Hippocampal formation (tissue), 2 donors: Measurements from ENCODE around the gene MAFF.
A peak's percentile ranks its signal among the peaks of the same experiment; 100 is the strongest.
"Not testable (repeated sequence)": the region's sequence is repeated elsewhere in the genome, so short reads cannot be mapped to it uniquely, and the experiment has no call there.

Experiments
- DNase-seq, 2 donors: peaks; one replicate each; lab custom pipeline; 2025; lab: John Stamatoyannopoulos, UW

MAFF gene

DNA sequence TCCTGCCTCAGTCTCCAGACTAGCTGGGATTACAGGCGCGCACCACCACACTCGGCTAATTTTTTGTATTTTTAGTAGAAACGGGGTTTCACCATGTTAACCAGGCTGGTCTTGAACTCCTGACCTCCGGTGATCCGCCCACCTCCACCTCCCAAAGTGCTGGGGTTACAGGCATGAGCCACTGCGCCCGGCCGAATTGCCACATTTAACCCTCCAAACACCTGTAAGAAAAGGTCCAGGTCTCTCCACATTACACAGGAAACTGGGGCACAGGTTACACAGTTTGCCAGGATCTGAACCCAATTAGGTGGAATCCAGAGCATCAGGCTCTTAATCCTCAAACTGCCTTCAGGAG lies 24.2 kb upstream of the MAFF start:
- not testable (repeated sequence) for DNase-seq

DNA sequence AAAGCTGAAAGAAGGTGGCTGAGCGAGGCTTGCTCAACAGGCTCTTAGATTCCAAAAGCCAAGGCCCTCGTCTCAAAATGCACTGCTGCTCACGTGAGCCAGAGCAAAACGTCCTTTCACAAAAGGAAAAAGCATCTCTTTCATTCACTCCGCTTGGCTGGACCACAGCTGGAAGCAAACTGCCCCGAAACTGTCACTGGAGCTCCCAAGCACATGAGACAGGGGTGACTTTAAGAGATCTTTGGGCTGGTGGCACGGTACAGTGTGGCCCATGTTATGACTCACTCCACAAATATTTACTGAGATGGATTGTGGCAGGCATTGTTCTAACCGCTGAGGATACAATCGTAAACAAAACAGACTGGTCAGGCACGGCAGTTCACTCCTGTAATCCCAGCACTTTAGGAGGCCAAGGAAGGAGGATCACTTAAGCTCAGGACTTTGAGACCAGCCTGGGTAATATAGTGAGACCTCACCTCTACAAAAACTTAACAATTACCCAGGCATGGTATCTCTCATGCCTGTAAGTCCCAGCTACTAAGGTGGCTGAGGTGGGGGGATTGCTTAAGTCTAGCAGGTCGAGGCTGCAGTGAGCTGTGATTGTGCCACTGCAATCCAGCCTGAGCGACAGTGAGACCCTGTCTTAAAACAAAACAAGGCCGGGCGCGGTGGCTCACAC lies 23.7 kb upstream of the MAFF start:
- peak; percentile 13 to 38 for DNase-seq

DNA sequence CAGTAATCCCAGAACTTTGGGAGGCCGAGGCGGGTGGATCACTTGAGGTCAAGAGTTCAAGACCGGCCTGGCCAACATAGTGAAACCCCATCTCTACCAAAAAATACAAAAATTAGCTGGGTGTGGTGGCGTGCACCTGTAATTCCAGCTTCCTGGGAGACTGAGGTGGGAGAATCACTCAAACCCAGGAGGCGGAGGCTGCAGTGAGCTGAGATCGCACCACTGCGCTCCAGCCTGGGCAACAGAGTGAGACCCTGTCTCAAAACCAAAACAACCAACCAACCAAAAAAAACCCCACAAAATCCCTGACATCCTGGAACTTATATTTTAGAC lies 23.2 kb upstream of the MAFF start:
- DNase-seq: not testable (repeated sequence)

DNA sequence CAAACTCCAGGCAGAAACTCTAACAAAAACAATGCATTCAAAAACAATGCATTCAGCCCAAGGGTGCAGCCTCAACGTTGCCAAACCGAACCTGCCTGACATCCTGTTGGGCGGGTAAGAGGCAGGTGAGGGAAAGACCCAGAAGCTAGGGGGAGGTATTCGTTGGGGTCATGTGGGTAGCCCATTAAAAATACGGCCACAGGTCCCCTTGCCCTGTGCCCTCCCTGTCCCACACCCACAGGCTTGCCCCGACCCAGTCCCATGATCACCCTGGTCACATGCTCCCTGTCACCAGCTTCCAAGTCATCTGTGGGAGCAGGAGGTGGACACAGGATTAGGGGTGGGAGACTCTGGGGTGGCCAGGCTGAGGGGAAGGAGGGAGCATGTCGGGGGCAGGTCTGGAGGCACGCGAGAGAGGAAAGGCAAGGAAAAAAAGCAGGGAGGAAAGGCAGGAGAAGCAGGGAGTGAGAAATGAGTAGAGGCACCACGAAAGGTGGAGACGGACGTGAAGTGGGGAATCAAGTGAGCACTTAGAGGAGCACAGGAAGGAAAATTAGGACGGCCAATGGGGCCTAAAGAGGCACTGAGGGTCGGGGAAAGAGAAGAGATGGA lies 20.8 kb upstream of the MAFF start:
- DNase-seq: peak in 1 of 2 donors; percentile 60

DNA sequence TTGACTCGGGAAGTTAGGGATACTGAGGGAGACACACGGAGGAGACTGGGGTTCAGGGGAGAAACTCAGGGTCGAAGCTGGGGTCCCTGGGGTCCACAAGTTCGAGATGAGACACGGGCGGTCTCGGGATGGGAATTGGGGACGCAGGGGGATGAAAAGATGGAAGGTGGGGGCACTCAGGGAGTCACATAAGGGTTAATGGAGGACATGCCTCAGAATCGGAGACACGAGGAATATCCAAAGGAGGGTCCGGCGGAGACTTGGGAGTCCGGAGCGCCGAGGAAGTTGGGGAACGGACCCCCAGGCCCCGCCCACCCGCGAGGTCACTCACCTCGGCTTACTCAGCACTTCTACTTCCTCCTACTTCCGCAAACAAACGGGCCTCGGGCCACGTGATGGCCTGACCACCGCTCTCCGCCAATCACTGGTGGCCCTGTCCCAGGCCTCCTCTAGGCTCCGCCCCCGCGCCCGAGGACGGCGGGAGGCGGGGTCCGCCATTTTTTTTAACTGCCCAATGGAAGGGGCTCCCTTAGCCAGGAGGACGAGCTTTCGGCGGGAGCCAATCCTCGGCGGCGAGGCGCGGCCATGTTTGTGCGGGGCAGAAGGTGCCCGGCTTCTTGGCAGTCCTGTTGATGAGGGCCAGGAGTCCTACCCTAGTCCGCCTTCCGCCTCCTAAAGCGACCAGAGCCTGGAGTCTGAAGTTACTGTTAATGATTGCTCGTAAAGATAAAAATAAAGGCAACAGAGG lies 20.2 kb upstream of the MAFF start, which contains the start of gene PLA2G6:
TSS of gene PLA2G6 (minus strand) at position 378 of the 748 bp plus-strand sequence. CDS start 12,404 bp downstream, outside the sequence.
- peak; percentile 98 to 99 for DNase-seq

DNA sequence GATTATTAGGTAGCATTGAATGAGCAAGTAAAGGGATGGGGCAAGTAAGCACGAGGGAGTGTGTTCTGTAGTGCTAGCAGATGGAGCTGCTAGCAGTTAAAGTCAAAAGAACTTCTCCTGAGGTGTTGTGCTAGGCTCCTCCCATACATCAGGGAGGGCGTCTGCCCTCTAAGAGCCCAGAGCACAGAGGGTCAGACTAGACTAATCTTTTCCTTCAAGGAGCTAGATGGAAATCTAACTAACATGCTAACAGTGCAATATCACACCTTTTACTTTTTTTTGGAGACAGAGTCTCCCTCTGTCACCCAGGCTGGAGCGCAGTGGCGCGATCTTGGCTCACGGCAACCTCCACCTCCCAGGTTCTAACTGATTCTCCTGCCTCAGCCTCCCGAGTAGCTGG lies 17.0 kb upstream of the MAFF start:
- no peak for DNase-seq

DNA sequence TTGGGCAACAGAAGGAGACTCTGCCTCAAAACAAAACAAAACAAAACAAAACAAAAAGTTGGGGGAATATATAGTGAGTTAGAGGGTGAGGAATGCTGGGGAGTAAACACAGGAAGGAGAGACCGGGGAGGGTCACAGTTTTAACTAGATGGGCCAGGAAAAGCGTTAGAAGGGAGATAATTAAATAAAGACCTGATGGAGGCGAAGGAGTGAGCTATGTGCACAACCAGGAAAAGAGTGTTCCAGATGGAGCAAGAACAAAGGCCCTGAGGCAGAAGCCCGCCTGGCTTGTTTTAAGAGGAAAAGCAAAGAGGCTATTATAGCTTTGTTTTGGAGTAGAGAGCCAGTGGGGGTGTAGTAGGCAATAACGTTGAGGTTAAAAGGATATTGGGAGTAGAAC lies 15.4 kb upstream of the MAFF start:
- DNase-seq: no peak

DNA sequence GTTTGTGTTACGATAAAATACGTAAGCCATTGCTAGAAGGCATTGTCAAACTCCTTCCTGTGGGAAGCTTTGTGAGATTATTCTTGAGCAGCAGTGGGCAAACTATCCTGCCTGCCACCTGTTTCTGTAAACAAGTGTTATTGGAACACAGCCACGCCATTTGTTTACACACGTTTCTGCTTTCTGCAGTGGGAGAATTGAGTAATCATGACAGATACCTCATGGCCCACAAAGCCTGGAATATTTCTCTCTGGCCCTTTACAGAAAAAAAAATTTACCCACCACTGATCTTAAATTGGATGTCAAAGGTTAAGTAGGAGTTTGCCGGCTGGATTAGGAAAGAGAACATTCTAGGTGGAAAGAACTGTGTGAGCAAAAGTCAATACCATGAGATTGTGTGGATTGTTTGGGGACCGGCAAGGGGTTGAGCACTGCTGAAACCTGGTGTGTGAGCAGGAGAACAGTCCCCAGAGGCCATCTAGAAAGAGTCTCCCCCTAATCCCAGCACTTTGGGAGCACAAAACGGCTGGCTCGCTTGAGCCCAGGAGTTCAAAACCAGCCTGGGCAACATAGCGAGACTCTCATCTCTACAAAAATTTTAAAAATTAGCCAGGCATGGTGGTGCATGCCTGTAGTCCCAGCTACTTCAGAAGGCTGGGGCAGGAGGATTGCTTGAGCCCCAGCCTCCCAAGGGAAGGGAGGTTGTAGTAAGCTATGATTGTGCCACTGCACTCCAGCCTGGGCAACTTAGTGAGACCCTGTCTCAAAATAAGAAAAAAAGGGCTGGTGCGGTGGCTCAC lies 14.2 kb upstream of the MAFF start:
- no peak for DNase-seq

DNA sequence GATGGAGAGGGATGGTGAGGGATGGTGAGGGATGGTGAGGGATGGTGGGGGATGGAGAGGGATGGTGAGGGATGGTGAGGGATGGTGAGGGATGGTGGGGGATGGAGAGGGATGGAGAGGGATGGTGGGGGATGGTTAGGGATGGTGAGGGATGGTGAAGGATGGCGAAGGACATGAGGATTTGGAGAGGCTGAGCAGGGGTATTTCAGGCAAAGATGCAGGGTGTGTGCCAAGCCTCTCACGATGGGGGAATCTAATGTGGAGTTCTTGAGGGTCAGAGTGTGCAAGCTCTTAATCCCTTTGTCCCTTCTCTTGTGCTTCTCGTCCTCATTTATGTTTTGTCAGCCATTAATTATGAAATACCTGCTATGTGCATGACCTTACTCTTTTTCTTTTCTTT lies 12.7 kb upstream of the MAFF start:
- no peak for DNase-seq

DNA sequence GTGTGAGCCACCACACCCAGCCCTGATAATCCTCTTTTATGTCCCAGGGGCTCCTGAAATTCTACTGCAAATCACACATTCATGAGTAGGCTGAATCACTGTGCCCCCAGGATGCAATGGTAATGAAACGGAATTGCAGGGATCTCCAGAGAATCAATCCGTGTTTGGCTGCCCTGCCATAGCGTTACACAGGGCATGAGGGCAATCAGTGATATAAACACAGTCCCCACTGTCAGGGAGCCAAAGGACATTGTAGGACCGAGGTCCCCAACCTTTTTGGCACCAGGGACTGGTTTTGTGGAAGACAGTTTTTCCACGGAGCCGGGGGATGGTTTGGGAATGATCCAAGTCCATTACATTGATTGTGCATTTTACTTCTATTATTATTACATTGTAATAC lies 11.2 kb upstream of the MAFF start:
- DNase-seq: no peak

DNA sequence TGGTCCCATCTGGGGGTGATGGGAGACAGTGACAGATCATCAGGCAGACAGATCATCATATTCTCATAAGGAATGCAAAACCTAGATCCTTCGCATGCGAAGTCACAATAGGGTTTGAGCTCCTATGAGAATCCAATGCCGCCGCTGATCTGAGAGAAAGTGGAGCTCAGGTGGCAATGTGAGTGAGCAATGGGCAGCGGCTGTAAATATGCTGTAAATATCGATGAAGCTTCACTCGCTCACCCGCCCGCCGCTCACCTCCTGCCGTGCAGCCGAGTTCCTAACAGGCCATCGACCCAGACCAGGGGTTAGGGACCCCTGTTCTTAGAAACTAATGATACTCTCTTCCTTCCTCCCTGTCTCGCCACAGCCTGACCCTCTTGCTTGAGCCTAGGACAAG lies 10.7 kb upstream of the MAFF start:
- DNase-seq: no peak

DNA sequence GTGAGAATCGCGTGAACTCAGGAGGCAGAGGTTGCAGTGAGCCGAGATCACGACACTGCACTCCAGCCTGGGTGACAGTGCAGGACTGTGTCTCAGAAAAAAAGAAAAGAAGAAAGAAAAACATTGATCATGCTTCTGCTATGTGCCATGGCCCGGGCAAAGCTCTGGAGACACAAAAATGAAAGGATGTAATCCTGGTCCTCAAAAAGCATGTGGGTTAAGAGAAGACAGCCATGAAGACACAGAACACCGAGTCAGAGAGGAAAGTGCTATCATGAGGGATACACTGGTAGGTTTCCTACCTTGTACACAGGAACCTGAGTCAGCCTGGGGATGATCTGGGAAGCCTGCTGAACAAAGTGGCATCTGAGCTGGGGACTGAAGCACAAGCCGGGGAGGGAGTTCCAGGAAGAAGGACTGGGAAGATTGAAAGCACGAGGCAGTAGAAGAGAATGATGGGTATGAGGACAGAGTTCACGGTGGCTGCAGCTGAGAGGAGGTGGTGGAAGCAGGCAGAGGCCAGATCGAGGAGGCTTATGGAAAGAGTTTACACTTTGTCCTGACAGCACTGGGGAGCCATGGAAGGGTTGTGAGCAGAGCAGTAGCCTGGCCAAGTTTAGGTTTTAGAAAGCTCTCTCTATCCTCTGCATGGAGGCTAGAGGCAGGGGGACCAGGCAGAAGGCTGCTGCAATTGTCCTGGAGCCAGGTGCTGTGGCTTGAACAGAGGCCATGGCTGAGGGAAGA lies 9.9 kb upstream of the MAFF start:
- DNase-seq: no peak

DNA sequence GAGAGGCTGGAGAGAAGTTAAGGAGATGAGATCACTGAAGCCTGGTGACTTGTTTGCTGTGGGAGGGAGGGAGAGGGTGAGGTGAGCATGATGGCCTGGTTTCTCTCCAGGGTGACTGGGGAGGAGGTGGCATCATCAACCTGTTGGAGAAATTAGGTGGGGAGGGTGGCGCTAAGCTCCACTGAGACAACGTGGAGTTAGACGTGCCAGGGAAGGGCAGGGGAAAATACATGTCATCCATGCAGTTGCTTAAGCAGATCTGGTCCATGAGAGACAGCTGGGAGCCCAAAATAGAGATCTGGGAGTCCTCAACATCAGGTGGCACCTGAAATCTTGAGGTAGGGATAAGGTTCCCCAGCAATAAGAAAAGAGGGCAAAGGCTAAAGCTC lies 9.3 kb upstream of the MAFF start:
- DNase-seq: no peak

DNA sequence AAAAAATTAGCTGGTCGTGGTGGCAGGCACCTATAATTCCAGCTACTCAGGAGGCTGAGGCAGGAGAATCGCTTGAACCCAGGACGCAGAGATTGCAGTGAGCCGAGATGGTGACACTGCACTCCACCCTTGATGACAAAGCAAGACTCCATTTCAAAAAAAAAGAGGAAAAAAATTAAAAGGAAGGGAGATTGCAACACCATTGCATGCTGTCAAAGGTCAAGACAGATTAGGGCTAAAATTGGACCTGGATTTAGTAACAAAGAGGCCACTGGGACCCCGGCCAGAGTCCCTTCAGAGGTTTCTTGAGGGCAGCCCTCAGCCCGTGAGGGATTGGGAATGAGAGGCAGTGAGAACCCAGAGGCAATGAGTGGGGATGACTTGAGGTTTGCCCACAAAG lies 8.2 kb upstream of the MAFF start:
- DNase-seq: no peak

DNA sequence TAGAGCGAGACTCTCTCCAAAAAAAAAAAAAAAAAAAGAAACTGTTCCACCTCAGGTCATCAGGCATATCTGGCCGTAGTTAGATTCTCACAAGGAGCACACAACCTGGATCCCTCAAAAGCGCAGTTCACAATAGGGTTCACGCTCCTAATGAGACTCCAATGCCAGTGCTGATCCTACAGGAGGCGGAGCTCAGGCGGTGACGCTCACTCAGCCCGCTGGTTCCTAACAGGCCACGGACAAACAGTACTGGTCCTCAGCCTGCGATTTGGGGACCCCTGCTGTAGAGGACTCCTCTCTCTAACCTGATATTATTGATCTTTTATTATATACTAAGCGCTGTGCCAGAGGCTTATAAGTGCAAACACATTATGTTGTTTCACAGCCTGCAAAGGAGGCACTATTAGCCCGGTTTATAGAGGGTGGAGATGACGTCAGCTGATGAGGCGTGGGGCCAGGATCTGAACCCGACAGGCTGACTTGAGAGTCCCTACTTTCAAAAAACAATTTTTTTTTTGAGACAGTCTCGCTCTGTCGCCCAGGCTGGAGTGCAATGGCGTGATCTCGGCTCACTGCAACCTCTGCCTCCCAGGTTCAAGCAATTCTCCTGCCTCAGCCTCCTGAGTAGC lies 4.9 kb upstream of the MAFF start:
- no peak for DNase-seq

DNA sequence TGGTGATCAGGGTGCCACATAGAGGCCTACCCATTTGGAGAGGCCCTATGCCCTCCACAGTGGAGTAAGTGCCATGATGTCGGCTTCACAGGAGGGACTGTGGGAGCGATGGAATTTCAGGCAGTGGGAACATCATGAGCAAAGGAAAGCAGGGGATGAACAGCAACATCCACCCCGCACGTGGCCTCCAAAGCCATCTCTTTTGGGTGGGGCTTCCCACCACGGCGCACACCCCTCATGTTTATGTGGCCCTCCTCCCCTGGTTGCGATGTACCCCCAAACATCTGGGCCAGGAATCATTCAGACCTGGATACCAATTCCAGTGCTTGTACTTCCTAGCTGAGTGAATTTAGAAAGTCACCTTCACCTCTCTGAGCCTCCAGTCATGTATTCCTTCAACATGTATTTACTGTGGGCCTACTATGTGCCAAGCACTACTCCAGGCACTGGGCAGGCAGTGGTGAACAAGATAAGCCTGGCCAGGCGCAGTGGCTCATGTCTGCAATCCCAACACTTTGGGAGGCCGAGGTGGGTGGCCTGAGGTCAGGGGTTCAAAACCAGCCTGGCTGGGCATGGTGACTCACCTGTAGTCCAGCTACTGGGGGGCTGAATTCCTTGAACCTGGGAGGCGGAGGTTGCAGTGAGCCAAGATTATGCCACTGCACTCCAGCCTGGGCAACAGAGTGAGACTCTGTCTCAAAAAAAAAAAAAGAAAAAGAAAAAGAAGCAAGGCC lies 1.8 kb upstream of the MAFF start:
- DNase-seq: no peak

DNA sequence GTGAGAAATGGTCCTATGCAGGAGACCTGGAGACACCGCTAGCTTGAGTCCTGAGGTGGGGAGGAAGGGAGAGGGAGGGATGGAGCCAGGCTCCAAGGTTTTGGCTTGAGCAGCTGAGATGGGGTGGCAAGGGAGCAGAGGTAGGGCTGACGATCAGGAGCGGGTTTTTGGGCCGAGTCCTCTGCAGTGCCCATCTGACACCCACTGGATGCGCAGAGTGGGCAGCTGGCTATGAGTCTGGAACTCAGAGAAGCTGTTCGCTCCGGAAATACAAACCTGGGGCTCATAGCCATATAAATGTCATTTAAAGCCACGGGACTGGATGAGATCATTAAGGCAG lies 453 bp upstream of the MAFF start:
- no peak for DNase-seq

DNA sequence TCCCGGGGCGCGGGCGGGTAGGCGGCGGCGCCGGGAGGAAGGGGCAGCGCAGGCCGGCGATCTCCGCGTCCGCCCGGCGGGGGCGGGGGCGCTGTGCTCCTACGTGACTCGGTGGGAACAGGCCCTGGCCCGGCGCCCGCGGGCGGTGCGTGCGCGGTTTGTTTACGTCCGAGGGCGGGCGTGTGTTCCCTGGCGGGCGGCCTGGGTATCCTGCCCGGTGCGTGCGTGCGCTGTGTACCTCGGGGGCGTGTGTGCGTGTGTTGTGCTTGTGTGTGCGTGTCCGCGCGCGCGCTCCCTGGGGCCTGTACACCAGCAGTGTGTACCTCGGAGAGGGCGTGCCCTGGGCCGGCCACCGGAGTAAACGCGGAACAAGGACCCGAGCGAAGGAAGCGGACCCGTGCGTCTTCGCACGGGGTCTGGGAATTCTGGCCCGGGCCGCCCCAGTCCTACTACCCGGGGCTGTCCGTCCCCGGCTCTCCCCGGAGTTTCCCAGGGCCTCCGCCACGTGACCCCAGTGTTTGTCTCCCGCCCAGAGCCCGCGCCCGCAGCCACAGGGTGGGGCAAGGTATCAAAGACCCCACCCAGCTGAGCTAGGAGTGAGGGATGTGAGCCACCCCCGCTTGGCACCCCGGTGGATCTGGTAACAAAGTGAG lies 769 bp downstream of the MAFF start:
- no peak for DNase-seq

DNA sequence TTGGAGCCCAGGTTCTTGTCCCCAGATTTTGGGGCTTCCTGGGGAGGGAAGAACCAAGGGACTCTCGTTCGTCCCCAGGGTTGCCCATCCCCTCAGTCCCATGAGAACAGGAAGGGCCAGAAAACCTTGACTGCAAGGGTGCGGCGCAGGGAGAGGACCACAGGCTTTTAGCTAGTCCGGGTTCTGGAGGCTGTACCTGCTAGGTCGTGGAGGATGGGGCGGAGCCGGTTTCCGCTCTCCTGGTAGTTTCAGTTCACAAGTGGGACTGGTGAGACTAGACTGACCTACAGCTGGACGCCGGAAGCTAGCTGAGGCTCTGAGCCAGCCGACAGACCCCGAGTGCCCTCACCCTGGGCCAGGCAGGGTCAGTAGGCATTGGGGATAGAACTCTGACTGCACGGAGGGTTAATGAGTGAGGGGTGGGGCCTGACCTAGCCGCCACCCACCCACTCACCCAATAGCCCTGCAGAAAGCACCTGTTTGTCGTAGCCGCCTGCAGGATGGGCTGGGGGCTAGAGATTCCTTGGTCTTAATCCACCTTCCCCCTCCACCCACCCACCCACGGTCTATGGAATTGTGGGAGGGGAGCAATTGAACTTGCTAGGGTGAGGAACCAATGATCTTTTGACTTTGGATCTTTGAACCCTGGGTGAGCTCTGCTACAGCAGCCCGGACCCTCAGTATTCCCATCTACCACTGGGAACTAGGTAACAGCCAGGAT lies 1.5 kb downstream of the MAFF start:
- no peak for DNase-seq
